NOMO-1 treated with DMSO at 0.1 percent for 48 hours (cell line): ENCODE measurements around the gene RNF215.

ENCODE experiments used
- DNase-seq: peaks from one replicate; lab custom pipeline; 2025; ENCODE audit not compliant: unreplicated experiment; lab: John Stamatoyannopoulos, UW

Gene RNF215

DNA sequence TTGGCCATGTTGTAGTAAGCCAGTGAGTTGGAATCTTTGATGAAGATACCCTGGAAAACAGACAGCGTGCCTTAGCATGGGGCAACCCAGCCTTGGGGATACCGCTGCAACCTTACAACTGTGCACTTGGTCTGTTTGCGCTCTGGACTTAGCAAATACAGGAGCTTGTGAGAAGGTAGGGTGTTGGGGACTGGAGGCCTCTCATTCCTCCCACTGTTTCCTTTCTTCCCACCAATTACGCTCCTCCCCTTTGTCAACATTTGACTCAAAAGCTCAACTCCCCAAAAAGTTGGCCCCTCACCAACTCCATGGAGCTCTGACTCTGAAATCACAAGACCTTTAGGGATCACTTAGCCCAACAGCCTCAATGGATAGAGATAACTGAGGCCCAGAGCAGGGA lies 52.6 kb downstream of the RNF215 start:
- no peak for DNase-seq

- DNase-seq: no peak
Observed at GRCh38 chr22:30333707-30334087, 53.5 kb downstream of the RNF215 start.

DNA sequence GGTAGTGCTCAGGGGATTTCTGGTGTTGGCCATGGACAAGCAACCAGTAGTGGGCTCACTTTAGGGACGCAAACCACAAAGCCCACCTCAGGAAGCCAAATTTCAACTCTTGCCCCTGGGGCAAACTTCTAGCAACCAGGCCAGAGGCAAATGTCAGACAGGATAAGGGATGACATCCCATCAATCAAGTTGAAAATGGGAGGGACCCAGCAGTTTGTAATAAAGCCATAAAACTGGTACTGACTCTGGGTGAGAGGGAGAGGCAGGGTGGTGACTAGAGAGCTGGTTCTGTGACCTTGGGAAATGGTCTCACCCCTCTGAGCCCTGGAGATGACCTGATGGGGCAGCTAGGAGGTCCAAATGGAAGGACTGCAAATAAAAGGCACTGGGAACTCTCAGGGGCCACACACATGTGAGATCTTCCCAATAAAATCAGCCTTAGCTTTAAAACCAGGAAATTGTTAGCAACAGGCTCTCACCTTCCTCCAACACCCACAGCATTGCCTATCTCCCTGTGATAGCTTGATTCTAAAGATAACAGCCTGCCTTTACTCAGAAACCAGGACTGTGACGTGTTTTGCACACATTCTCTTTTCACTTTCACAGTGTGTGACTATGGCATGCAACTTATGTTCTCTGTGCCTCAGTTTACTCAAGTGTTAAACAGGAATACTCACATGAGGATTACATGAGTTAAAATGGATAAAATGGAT lies 54.1 kb downstream of the RNF215 start:
- no peak for DNase-seq

DNA sequence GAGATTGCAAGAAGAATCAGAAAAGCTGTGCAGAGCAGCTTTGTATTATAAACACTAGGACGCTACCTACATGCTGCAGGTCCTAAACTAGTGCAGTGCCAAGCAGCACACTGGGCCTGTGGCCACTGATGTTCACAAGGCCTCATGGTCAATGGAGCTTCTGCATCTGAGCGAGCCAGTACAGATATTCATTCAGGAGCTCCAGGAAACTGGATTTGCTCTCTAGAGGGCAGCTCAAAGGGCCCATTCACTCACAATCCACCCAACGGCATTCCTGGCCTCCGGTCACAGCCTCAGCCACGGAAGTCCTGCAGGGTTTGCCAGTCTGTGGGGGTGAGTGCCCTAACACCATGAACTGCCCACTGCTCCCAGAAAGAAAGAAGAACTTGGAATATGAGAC lies 54.7 kb downstream of the RNF215 start:
- DNase-seq: no peak
